Ovary (tissue), 3 donors: ENCODE data around the gene PCYT2.

Experiments
- CTCF ChIP-seq, 3 donors: fragments of 450-650 bp in 2 of 3; fragments of 200-600 bp in 1 of 3; IDR thresholded peaks; one replicate each; pipeline versions ENCODE4 v1.5.1 to v1.8.0; 2016 to 2022; ENCODE audit warnings: antibody characterized with exemption in 3 of 3, mild to moderate bottlenecking in 1 of 3
- EP300 ChIP-seq: sonication (generic); formaldehyde crosslinking; IDR thresholded peaks from one replicate; pipeline ENCODE4 v1.6.1; 2017; ENCODE audit warnings: antibody characterized with exemption
- POLR2A ChIP-seq: fragments of 450-650 bp; IDR thresholded peaks from one replicate; pipeline ENCODE4 v1.6.1; 2017; ENCODE audit warnings: antibody characterized with exemption, mild to moderate bottlenecking, moderate library complexity
- donor health status: DM: no; HTN: no; CAD: no.

- TF ChIP-seq POLR2A: no peak
- TF ChIP-seq CTCF (IDR thresholded peaks at IDR 0.05): no peak
- no peak for TF ChIP-seq EP300
Measured at GRCh38 chr17:81910840-81911276, 341 bp downstream of the PCYT2 start.
